Embryonic facial prominence (tissue), 1 donor: Measurements from ENCODE around the gene APCDD1L.
A peak's percentile ranks its signal among the peaks of the same experiment; 100 is the strongest.

Experiments used
- DNase-seq: peaks from one replicate; pipeline ENCODE4 v3.0.0-alpha.2; 2016; ENCODE audit errors: extremely low spot score

APCDD1L gene

GRCh38 chr20:58492074-58492718, 23.0 kb downstream of the APCDD1L start:
- DNase-seq, result no peak

- no peak for DNase-seq
These were observed 29.0 kb downstream of the APCDD1L start for GRCh38 chr20:58486207-58486606.

- no peak for DNase-seq
These were observed 29.8 kb downstream of the APCDD1L start for GRCh38 chr20:58485393-58485792.

DNA sequence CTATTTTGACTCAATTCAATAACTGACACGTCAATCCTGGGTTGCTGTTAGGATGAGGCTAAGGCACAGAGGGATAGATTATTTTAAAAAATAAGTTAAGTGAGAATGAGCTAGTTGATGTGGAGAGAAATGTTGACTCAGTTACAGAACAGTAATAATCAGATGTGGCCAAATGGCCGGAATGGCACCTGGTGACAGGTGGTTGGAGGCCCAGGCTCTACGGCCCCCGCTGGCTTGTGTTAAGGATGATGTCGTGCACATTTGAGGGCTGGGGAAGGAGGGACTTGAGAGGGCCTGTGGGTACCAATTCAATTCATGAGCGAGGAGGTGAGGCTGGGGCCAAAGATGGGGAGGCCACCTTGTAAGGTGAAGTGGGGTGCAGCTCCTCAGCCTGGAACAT, 31.7 kb downstream of the APCDD1L start:
- no peak for DNase-seq

DNA sequence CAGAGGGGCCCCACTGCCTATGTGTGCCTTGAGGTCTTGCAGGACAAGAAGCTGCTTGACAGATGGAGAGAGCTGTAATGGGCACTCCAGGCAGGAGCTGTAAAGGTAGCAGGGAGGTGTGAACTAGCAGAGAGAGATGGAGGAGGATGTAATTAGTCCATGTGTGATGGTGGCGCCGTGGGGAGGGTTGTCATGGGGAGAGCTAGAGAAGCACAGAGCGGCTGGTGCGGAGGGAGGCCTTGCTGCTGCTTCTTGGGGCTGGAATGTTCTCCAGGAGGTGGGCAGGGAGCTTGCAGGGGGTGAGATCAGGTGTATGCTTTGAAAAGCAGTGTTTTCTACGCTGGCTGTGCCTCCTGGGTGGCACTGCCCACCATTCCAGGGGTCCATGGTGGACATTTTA, 32.1 kb downstream of the APCDD1L start:
- DNase-seq, result no peak

- DNase-seq, result no peak
These were observed 32.8 kb downstream of the APCDD1L start for GRCh38 chr20:58482416-58482815.

GRCh38 chr20:58481481-58482021, 33.6 kb downstream of the APCDD1L start:
- DNase-seq, result no peak

- DNase-seq, result no peak
These were observed 34.5 kb downstream of the APCDD1L start for GRCh38 chr20:58480551-58481336.

GRCh38 chr20:58479726-58480440, 35.3 kb downstream of the APCDD1L start:
- no peak for DNase-seq

DNA sequence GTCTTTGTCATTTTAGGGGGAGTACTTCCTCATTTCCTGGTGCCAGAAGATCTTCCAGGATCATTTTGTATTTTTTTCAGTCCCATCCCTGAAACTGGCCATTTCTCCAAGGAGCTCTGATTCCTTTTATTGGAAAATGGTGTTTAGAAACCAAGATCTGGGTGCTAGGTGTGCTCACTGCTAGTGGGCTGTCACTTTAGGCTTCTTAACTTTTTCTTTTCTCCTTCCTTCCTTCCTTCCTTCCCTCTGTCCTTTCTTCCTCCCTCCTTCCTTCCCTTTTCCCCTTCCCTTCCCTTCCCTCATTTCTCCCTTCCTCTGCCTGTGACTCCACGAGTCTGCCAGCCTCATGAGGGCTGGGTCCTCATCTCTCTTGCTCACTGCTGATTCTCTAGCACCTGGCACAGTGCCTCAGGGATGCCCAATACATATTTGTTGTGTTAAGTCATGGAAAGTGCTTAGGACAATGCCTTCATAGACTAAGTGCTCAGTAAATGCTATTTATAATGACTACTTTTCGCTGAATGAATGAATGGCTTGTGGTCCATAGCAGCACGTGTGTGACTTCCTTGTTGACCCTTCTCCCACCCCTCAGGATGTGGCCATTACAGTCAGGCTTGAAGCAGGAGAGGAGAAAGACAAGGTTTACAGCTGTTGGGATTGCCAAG, 36.9 kb downstream of the APCDD1L start:
- DNase-seq, result no peak

DNA sequence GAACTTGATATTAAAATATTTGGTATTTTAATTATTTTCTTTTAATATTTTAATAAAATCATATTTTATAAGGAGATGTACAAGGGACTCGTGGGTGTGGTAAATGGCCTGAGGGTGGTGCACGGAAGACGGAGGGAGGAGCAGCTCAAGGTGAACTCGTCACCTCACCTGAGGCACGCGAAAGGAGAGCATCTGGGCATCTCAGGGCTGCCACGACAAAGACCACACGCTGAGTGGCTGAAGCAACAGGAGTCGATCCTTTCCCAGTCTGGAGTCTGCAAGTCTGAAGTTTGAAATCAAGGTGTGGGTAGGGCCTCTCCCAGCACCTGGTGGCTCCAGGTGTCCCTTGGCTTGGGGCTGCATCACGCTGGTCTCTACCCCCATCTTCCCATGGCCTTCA, 39.7 kb downstream of the APCDD1L start:
- no peak for DNase-seq

DNA sequence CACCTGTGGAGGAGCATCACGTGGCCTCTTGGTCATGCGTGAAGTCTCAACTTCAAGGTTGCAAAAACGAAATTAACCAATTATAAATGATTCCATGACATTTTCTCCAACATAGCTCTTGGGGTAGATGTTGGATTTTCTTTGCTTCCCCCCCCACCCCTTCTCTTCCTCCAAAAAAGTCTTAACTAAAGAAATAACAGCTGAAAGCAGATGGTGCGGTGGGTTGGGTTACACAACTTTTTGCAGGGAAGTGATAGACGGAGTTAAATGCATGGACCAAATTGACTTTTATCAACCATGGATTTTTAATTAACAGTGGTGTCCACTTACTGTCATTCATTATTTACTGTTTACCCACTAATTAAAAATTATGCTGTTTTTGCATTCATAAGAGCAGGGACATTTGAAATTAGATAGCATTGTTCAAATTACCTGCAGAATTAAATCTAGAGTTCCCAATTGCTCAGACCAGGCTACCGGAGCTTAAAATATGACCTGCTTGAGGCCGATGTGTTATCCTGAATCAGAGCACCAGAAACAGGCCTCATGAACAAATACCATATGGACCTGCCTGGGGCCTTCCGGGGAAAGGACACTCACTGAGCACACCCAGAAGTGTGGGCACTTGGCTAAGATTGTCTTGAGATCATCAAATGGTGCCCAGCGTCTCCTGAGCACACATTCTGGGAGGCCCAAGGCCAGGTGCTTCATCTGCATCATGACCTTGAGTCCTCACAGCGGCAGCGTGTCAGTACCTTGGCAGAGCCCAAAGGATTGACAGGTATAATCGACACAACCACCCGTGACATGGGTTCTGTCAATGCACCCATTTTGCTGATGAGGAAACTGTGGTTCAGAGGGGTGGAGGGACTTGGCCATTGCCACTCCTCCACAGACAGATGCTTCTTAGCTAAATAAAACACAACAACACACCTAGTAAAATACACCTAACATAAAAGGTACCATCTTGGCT, 41.5 kb downstream of the APCDD1L start:
- DNase-seq, result no peak

GRCh38 chr20:58472273-58473018, 42.8 kb downstream of the APCDD1L start:
- DNase-seq, result no peak

- peak; percentile 25 for DNase-seq
These were observed 43.7 kb downstream of the APCDD1L start for GRCh38 chr20:58471193-58472164.

DNA sequence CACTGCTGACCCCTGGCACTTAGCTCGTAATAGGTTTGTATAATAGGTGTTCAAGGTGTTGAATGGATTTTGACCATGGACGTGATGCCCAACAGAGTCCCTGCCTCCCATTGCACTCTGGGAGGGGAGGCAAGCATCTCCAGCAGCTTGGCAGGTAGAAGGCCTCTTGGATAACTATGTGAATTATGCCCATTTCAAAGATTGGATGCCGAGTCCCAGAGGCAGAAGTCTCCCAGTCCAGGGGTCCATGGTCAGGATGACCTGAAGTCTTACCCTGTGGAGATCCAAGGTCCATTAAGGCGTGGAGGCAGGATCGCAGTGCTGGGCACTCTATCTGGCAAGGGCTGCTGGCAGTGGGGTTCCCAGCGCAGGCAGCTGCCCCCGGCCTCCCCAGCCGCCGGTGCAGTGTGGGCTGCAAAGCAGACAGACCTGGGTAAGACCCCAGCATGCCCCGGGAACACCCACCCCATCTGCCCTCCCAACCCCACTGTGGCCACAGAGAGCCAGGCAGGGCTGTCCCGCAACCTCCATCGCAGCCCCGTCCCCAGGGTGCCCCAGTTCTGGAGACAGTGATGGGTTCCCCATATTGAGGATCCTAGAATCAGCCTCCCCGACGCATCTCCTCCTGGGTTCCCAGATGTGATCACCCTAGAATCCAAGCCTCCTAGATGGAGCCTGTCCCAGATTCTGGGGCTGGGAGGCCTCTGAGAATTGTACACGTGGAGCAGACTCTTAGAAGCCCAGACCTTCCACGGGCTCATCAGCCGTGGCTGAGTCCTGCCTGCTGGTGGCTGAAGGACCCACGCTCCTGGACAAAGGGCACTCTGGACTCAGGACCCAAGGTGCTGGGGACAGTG, 44.6 kb downstream of the APCDD1L start:
- no peak for DNase-seq

DNA sequence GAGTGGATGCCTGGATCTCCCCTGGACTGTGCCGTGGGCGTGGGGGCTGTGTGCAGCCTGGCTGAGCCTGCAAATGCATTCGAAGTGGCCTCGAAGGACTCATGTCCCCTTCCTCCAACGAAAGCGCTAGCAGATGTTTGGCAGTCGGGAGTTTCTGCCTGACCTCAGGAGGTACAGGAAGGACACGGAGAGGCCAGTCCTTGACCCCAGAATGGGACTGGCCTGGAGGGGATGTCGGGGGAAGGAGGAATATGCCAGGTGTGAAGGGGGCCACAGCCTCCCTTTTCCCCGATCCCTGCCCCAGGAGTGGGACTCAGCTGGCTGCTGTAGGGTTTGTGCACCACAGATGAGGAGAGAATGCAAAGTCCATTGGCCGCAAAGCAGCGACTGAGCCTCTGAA, 45.6 kb downstream of the APCDD1L start:
- DNase-seq, result no peak

GRCh38 chr20:58467572-58468527, 47.3 kb downstream of the APCDD1L start:
- no peak for DNase-seq
